ENCODE results near the gene TKFC. TPM values are rescaled to one million over a fixed set of nuclear protein-coding genes. Genes with fewer than 3 reads are reported as not detected.

Gene TKFC
- 100 to 1,000 TPM; 118 to 120 TPM for total RNA-seq

- no peaks in the 10 kb centered on the region for H3K27me3 Mint-ChIP-seq
- intact Hi-C loops (cut with micrococcal nuclease): loop anchor here (1.0 to 10.0 kb wide), 3 partner anchors 59 to 418 kb away; partner anchors contain the start of genes SDHAF2, TMEM109 and TMEM216
- CTCF ChIA-PET: interaction anchor here (0.9 to 7.7 kb wide), 8 partner anchors 17 to 502 kb away, joined by 3 to 310 read pairs (median 7); partner anchors contain the start of genes CPSF7, CYB561A3, SDHAF2 and TMEM138
- POLR2A ChIA-PET: interaction anchor here (1.0 to 2.9 kb wide), 7 partner anchors 15 to 97 kb away, joined by 3 to 30 read pairs (median 4); partner anchors contain the start of genes CPSF7, CYB561A3, SDHAF2 and TMEM138
- peak within 1 kb of the TSS; percentile 97 for H3K27ac Mint-ChIP-seq
- peak within 1 kb of the TSS; percentile 97 for H3K4me3 Mint-ChIP-seq
- H3K4me1 Mint-ChIP-seq (ENCODE audit: low read depth): peaks cover 55% of the 10 kb centered on the region
- H3K9me3 Mint-ChIP-seq: no peaks in the 10 kb centered on the region
- DNase-seq: peak; percentile 99
- H3K36me3 Mint-ChIP-seq: peaks cover 28% of the 10 kb centered on the region
These were observed at the start of gene TKFC, which contains the start of gene DDB1 for GRCh38 chr11:61332797-61333549. Gene TKFC (plus strand): TSS chr11:61333228. CDS start chr11:61334729, 1,501 bp downstream. Gene DDB1 (minus strand): TSS chr11:61333105. CDS start chr11:61332968, 137 bp downstream.

DNA sequence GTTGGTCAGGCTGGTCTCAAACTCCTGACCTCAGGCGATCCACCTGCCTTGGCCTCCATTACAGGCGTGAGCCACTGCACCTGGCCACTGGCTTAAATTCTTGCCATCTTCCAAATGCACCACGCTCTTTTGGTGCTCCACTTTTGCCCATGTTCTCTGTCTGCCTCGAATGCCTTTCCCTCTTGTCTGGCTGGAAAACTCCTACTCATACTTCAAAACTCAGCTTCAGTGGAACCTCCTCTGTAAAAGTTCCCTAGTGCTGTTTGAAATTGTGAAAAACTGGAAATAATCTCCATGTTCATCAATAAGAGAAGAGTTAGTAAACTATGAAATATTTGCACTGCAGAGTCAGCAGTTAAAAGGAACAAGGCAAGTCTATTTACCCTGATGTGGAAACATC, 49.4 kb upstream of the TKFC start:
- Mint-ChIP-seq H3K27ac (no peak overlapping the region), H3K27me3 (no peaks in the 10 kb centered on the region), H3K9me3 (no peaks in the 10 kb centered on the region), H3K4me1 (ENCODE audit: low read depth) (no peaks in the 10 kb centered on the region), H3K4me3 (no peak overlapping the region), H3K36me3 (no peaks in the 10 kb centered on the region)
- intact Hi-C loops (cut with micrococcal nuclease): no loop called here
- CTCF ChIA-PET: no interaction called here
- POLR2A ChIA-PET: no interaction called here
- DNase-seq: no peak

DNA sequence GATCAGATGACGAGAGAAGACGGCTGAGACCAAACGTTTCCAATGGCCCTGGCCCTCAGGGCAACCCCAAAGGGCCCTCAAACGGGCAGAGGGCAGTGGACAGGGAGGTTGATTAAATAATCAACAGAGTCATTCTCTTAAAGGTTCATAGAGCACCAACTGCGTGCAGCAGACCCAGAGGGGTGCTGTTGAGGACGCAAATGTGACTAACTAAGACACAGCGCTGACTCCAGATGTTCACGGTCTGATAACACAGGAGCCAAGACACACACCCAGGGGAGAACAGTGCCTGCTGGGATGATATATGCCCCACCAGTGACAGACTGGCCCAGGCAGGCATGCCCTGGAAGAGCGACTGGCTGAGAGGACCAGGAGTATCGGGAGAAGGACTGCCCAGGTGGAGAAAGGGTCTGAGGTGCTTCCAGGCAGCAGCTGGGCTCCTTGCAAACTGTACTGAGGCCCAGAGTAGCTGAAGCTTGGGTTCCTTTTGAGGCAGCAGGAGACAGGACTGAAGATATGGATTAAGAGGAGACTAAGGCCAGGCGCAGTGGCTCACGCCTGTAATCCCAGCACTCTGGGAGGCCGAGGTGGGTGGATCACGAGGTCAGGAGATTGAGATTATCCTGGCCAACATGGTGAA, 45.6 kb upstream of the TKFC start:
- no peaks in the 10 kb centered on the region for H3K9me3 Mint-ChIP-seq
- ChIA-PET CTCF (interaction anchor here (1.3 kb wide), 1 partner anchor 97 kb away, joined by 3 read pairs; no protein-coding TSS in a partner anchor), POLR2A (no interaction called here)
- H3K27ac Mint-ChIP-seq: no peak overlapping the region
- no peak for DNase-seq
- H3K36me3 Mint-ChIP-seq: no peaks in the 10 kb centered on the region
- no peaks in the 10 kb centered on the region for H3K4me1 Mint-ChIP-seq (ENCODE audit: low read depth)
- intact Hi-C loops (cut with micrococcal nuclease): no loop called here
- H3K4me3 Mint-ChIP-seq: no peak overlapping the region
- peaks cover 4% of the 10 kb centered on the region for H3K27me3 Mint-ChIP-seq

GRCh38 chr11:61290905-61291690, 41.9 kb upstream of the TKFC start:
- Mint-ChIP-seq H3K27me3 (peaks cover 19% of the 10 kb centered on the region), H3K9me3 (no peaks in the 10 kb centered on the region), H3K4me3 (no peak overlapping the region), H3K4me1 (ENCODE audit: low read depth) (peaks cover 10% of the 10 kb centered on the region), H3K36me3 (no peaks in the 10 kb centered on the region), H3K27ac (no peak overlapping the region)
- intact Hi-C loops (cut with micrococcal nuclease): no loop called here
- DNase-seq: peak; percentile 15
- CTCF ChIA-PET: no interaction called here
- POLR2A ChIA-PET: no interaction called here

DNA sequence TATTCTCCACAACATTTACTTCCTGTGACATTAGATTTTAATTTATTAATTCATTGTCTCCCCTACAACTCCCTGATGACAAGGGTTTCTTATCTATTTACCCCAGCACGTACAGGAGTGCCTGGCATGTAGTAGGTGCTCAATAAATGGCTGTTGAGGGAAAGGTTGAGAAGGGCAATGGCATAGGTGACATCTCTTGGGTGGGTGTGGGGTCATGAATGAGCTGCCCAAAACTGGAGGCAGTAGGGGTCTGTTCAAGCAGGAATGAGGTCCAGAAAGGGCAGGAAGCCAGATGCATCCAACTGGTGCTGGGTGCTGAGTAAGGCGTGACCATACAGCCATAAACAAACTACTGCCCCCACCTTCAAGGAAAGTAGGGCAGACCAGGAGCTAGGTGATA, 40.7 kb upstream of the TKFC start:
- Mint-ChIP-seq H3K9me3 (no peaks in the 10 kb centered on the region), H3K4me3 (no peak overlapping the region), H3K27me3 (peaks cover 19% of the 10 kb centered on the region), H3K27ac (no peak overlapping the region), H3K36me3 (peaks cover 4% of the 10 kb centered on the region), H3K4me1 (ENCODE audit: low read depth) (peaks cover 13% of the 10 kb centered on the region)
- no peak for DNase-seq
- intact Hi-C loops (cut with micrococcal nuclease): no loop called here
- ChIA-PET CTCF (interaction anchor here (5.4 kb wide), 1 partner anchor 37 kb away, joined by 48 read pairs; no protein-coding TSS in a partner anchor), POLR2A (no interaction called here)

DNA sequence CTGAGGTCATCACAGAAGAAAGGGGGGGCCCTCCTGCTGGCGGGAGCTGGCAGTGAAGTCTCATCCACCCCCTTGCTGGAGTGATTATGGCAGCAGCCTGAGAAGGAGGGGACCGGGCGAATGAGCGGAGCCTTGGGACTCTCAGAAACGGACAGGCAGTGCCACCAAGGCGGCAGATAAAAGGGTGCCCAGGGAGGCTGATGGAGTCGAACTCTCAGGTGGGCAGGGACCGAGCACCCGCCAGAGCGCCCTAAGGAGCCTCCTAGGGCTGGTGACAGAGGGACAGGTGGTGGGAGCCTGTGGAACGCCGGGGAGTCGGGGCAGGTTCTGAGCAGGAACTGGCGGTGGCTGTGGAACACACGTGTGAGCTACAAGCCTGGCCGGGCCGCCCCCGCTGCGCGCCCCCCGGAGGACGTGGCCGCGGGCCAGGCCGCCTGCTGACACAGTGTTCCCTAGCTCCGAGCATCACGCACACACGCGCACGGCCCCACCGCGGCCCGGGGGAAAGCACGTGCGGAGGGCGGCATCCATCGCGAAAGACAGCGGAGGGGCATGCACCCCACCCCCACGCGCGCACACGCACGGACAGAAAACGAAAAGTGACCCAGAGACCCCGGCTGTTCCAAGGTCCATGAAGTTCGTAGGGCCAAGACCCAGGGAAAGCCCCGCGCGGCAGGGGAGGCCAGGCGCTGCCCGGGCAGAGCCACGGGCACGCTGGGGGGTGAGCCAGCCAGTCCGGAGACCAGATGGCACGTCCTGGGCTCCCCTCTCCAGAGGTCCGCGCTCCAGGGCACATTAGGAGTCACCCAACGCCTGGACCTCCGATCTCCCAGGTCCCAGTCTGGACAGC, 38.9 kb upstream of the TKFC start:
- Mint-ChIP-seq H3K27ac (peak overlapping the region; percentile 18), H3K36me3 (peaks cover 15% of the 10 kb centered on the region), H3K4me3 (peak overlapping the region; percentile 72), H3K4me1 (ENCODE audit: low read depth) (peaks cover 27% of the 10 kb centered on the region), H3K9me3 (no peaks in the 10 kb centered on the region), H3K27me3 (peaks cover 19% of the 10 kb centered on the region)
- intact Hi-C loops (cut with micrococcal nuclease): loop anchor here (1.0 kb wide), 1 partner anchor 40 kb away; no protein-coding TSS in a partner anchor
- ChIA-PET CTCF (interaction anchor here (0.7 to 5.4 kb wide), 9 partner anchors 10 to 463 kb away, joined by 3 to 48 read pairs (median 6); no protein-coding TSS in a partner anchor), POLR2A (interaction anchor here (0.7 to 1.9 kb wide), 4 partner anchors 25 to 68 kb away, joined by 3 to 6 read pairs (median 4); partner anchors contain the start of genes CYB561A3 and TMEM138)
- DNase-seq: peak; percentile 42

- Mint-ChIP-seq H3K9me3 (no peaks in the 10 kb centered on the region), H3K27ac (no peak within 1 kb of the TSS), H3K4me1 (ENCODE audit: low read depth) (peaks cover 32% of the 10 kb centered on the region), H3K4me3 (peak within 1 kb of the TSS; percentile 72), H3K36me3 (peaks cover 15% of the 10 kb centered on the region), H3K27me3 (peaks cover 19% of the 10 kb centered on the region)
- peak; percentile 81 for DNase-seq
- intact Hi-C loops (cut with micrococcal nuclease): loop anchor here (1.0 kb wide), 1 partner anchor 41 kb away; no protein-coding TSS in a partner anchor
- POLR2A ChIA-PET: interaction anchor here (0.6 to 1.9 kb wide), 3 partner anchors 26 to 41 kb away, joined by 3 to 6 read pairs (median 3); no protein-coding TSS in a partner anchor
- CTCF ChIA-PET: interaction anchor here (0.6 to 5.4 kb wide), 10 partner anchors 9 to 464 kb away, joined by 3 to 48 read pairs (median 6); no protein-coding TSS in a partner anchor
These were observed 38.1 kb upstream of the TKFC start, which contains the start of gene VWCE for GRCh38 chr11:61294717-61295595. Gene VWCE (minus strand): TSS chr11:61295316. CDS start chr11:61295037, 279 bp downstream.

DNA sequence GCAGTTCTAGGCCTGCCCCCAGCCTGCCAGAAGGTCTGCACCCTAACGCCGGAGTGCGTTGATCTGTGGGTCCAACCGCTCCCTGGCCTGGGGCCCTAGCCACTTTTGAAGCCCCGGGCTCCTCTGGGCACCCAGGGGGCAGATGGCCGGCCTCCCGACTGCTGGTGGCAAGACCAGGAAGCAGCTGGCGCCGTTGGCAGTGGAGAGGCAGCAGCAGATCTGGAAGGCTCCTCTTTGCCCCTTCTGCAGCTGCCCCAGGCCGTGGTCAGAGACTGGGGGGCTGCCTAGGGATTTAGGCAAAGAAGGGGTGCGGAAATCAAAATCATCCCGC, 37.5 kb upstream of the TKFC start:
- H3K9me3 Mint-ChIP-seq: no peaks in the 10 kb centered on the region
- H3K4me1 Mint-ChIP-seq (ENCODE audit: low read depth): peaks cover 32% of the 10 kb centered on the region
- peaks cover 19% of the 10 kb centered on the region for H3K27me3 Mint-ChIP-seq
- ChIA-PET POLR2A (no interaction called here), CTCF (interaction anchor here (1.0 to 5.4 kb wide), 5 partner anchors 14 to 464 kb away, joined by 3 to 48 read pairs (median 10); no protein-coding TSS in a partner anchor)
- peaks cover 18% of the 10 kb centered on the region for H3K36me3 Mint-ChIP-seq
- no peak for DNase-seq
- no peak overlapping the region for H3K4me3 Mint-ChIP-seq
- intact Hi-C loops (cut with micrococcal nuclease): no loop called here
- no peak overlapping the region for H3K27ac Mint-ChIP-seq

DNA sequence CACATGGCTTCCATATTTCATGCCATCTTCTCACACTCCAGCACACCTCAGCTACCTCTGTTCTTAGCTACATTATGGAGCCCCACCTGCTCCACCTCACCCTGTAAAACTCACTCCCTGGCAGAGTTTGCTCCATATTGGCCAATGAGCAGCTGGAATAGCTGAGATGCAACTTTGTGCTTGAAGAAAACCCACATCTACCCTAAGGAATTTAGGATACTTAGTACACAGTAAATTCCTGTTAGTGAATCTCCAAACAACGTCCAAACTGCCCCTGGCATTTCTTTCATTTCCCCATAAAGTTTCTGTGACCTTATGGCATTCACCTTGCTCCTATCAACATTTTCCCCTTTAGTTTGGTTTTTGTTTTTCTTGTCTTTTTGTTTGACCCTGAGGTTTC, 35.7 kb upstream of the TKFC start:
- CTCF ChIA-PET: interaction anchor here (1.6 kb wide), 1 partner anchor 89 kb away, joined by 3 read pairs; no protein-coding TSS in a partner anchor
- peaks cover 16% of the 10 kb centered on the region for H3K27me3 Mint-ChIP-seq
- no peak overlapping the region for H3K27ac Mint-ChIP-seq
- peaks cover 31% of the 10 kb centered on the region for H3K36me3 Mint-ChIP-seq
- POLR2A ChIA-PET: no interaction called here
- intact Hi-C loops (cut with micrococcal nuclease): no loop called here
- DNase-seq: no peak
- H3K4me1 Mint-ChIP-seq (ENCODE audit: low read depth): peaks cover 32% of the 10 kb centered on the region
- H3K4me3 Mint-ChIP-seq: no peak overlapping the region
- no peaks in the 10 kb centered on the region for H3K9me3 Mint-ChIP-seq

DNA sequence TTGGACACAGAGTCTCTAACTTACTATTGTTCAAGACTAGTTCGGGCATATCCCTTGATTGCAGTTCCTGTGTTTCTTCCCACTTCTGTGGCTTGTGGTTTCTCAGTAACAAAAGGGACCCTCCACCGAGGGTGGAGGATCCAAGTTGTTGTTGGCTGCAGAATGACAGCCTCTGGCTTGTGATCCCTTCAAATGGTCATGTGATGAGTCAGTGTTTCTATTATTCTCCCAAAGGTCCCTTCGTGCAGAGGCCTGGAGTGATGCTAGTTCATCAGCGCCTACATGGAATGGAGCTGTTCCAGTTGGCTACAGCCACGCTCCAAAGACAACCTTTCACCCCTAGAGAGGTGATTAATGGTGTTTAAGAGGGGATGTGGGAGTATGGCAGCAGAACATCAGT, 35.3 kb upstream of the TKFC start:
- POLR2A ChIA-PET: no interaction called here
- no peak for DNase-seq
- Mint-ChIP-seq H3K9me3 (no peaks in the 10 kb centered on the region), H3K36me3 (peaks cover 34% of the 10 kb centered on the region), H3K4me1 (ENCODE audit: low read depth) (peaks cover 32% of the 10 kb centered on the region), H3K27ac (no peak overlapping the region), H3K27me3 (peaks cover 13% of the 10 kb centered on the region), H3K4me3 (no peak overlapping the region)
- intact Hi-C loops (cut with micrococcal nuclease): no loop called here
- CTCF ChIA-PET: no interaction called here
